K562 (cell line): Measurements from ENCODE around the gene AKR1D1. TPM values are rescaled to one million over a fixed set of nuclear protein-coding genes. Genes with fewer than 3 reads are reported as not detected.

ENCODE experiments used
- ATAC-seq: fragments of 200-7000 bp; cut with Tn5 transposase; 3 replicates; pipeline ENCODE4 v1.9.1; 2020; ENCODE audit warnings: moderate library complexity
- BruUV-seq: library from RNA; stranded (reverse); fragments of 400-500 nt; replicated peaks from 2 replicates; lab custom pipeline; 2021; lab: Mats Ljungman, UMichigan
- CTCF ChIA-PET: fragments of 300-600 bp; formaldehyde crosslinking; extraction: SDS; loops from one replicate; lab custom pipeline; 2021; ENCODE audit warnings: low intra/inter-chr PET ratio; lab: Yijun Ruan, JAX
- POLR2A ChIA-PET: fragments of 300-600, 350-650 bp; sonication (Branson Sonifier 250); formaldehyde crosslinking; extraction: SDS; loops from one replicate; lab custom pipeline; 2021; ENCODE audit warnings: antibody characterized with exemption, inconsistent platforms; lab: Yijun Ruan, JAX
- DNase-seq, 4 experiments: peaks; one replicate each; pipeline versions ENCODE4 v3.0.0 to v3.0.0-alpha.2; 2011 to 2018; ENCODE audit warnings: low spot score in 3 of 4, mixed read lengths in 3 of 4; ENCODE audit errors: extremely low read depth in 1 of 4
- FAIRE-seq: peaks from 2 replicates; lab custom pipeline; 2011; peaks lifted over from hg19 to GRCh38; lab: Jason Lieb, UNC
- H2AFZ ChIP-seq: 2 replicates; pipeline ENCODE4 v1.6.0; 2011; ENCODE audit warnings: low read depth, low read length, control low read depth, inconsistent platforms
- H3K27ac ChIP-seq: fragments of 200-600 bp; 3 replicates; pipeline ENCODE4 v1.8.0; 2011; ENCODE audit warnings: low read depth, mild to moderate bottlenecking, control low read depth, inconsistent platforms, low read length, moderate library complexity, mixed read lengths; ENCODE audit errors: extremely low read depth
- H3K27me3 ChIP-seq, 2 experiments: fragments of 300-600 bp in 1 of 2; 2 replicates in 1 of 2; 3 replicates in 1 of 2; pipeline versions ENCODE4 v1.6.0 to v1.8.0; 2011; ENCODE audit warnings: inconsistent platforms in 2 of 2, low read length in 2 of 2, mild to moderate bottlenecking in 1 of 2, mixed read lengths in 1 of 2, moderate library complexity in 1 of 2; ENCODE audit not compliant: control insufficient read depth in 2 of 2, insufficient read depth in 2 of 2
- H3K36me3 ChIP-seq: fragments of 300-600 bp; 3 replicates; pipeline ENCODE4 v1.8.0; 2011; ENCODE audit warnings: mild to moderate bottlenecking, low read length, inconsistent platforms; ENCODE audit not compliant: control insufficient read depth, insufficient read depth
- H3K4me1 ChIP-seq, 2 experiments: fragments of 200-600 bp in 1 of 2; replicated peaks in 1 of 2; 2 replicates in 1 of 2; 3 replicates in 1 of 2; pipeline versions ENCODE4 v1.5.1 to v1.8.0; 2011; ENCODE audit warnings: inconsistent platforms in 2 of 2, low read length in 2 of 2, mild to moderate bottlenecking in 1 of 2, mixed read lengths in 1 of 2, moderate library complexity in 1 of 2; ENCODE audit not compliant: control insufficient read depth in 2 of 2, insufficient read depth in 2 of 2
- H3K4me2 ChIP-seq: 2 replicates; pipeline ENCODE4 v1.6.1; 2011; ENCODE audit warnings: low read length, control low read depth, inconsistent platforms, mixed read lengths; ENCODE audit not compliant: insufficient read depth
- H3K4me3 ChIP-seq: fragments of 200-600 bp; sonication (generic), shearing (Covaris generic); 2 replicates; pipeline ENCODE4 v1.5.1; 2016; ENCODE audit warnings: control low read depth, inconsistent platforms
- H3K79me2 ChIP-seq: fragments of 200-600 bp; 3 replicates; pipeline ENCODE4 v1.8.0; 2011; ENCODE audit warnings: low read length, inconsistent platforms; ENCODE audit not compliant: control insufficient read depth, insufficient read depth
- H3K9ac ChIP-seq, 2 experiments: 2 replicates each; pipeline versions ENCODE4 v1.6.0 to v1.6.1; 2011; ENCODE audit warnings: low read depth in 2 of 2, low read length in 2 of 2, control low read depth in 1 of 2, inconsistent platforms in 1 of 2, mild to moderate bottlenecking in 1 of 2, mixed read lengths in 1 of 2; ENCODE audit not compliant: insufficient read depth in 1 of 2
- H3K9me1 ChIP-seq: one replicate; pipeline ENCODE4 v1.6.0; 2011; ENCODE audit warnings: inconsistent platforms, mild to moderate bottlenecking, low read length, moderate library complexity; ENCODE audit not compliant: control insufficient read depth, insufficient read depth
- H3K9me3 ChIP-seq: replicated peaks from 2 replicates; pipeline ENCODE4 v1.5.1; 2011; ENCODE audit warnings: low read depth, low read length, inconsistent platforms; ENCODE audit not compliant: control insufficient read depth, insufficient read depth
- H4K20me1 ChIP-seq: replicated peaks from 2 replicates; pipeline ENCODE4 v1.6.1; 2011; ENCODE audit warnings: low read length, inconsistent platforms, mixed read lengths; ENCODE audit not compliant: control insufficient read depth, insufficient read depth
- CBFB ChIP-seq: sonication (generic); formaldehyde crosslinking; IDR thresholded peaks from 2 replicates; pipeline ENCODE4 v1.4.0; 2020; ENCODE audit warnings: mild to moderate bottlenecking, missing genetic modification reagents
- GTF2F1 ChIP-seq: IDR thresholded peaks from 2 replicates; pipeline ENCODE4 v1.6.1; 2011; ENCODE audit warnings: low read depth, low read length, improper control_type of control experiment
- HDAC3 ChIP-seq: fragments of 450-650 bp; IDR thresholded peaks from 2 replicates; pipeline ENCODE4 v1.6.1; 2018; ENCODE audit warnings: borderline replicate concordance, mild to moderate bottlenecking, moderate library complexity; ENCODE audit not compliant: partially characterized antibody
- KLF6 ChIP-seq: fragments of 250-450 bp; sonication (Bioruptor Pico); IDR thresholded peaks from 2 replicates; pipeline ENCODE4 v1.4.0; 2020; ENCODE audit warnings: mild to moderate bottlenecking, moderate library complexity, borderline replicate concordance
- MXI1 ChIP-seq: IDR thresholded peaks from 2 replicates; pipeline ENCODE4 v1.6.1; 2011; ENCODE audit warnings: low read depth, mild to moderate bottlenecking, improper control_type of control experiment, low read length
- PTTG1 ChIP-seq: fragments of 450-650 bp; IDR thresholded peaks from 2 replicates; pipeline ENCODE4 v1.6.1; 2016; ENCODE audit warnings: low read depth, mild to moderate bottlenecking, missing genetic modification characterization, missing compliant biosample characterization
- REST ChIP-seq, 2 experiments: fragments of 450-650 bp; formaldehyde crosslinking in 1 of 2; IDR thresholded peaks; 2 replicates each; pipeline versions ENCODE4 v1.4.0 to v1.6.1; 2014 to 2020; ENCODE audit warnings: mild to moderate bottlenecking in 2 of 2, borderline replicate concordance in 1 of 2, low read depth in 1 of 2
- SIRT6 ChIP-seq: IDR thresholded peaks from one replicate; pipeline ENCODE4 v1.6.1; 2012; ENCODE audit warnings: low read depth, mild to moderate bottlenecking, control low read depth, inconsistent platforms, low read length, moderate library complexity
- SMARCA5 ChIP-seq: fragments of 450-650 bp; IDR thresholded peaks from 2 replicates; pipeline ENCODE4 v1.6.1; 2016
- TARDBP ChIP-seq: fragments of 450-650 bp; IDR thresholded peaks from 2 replicates; pipeline ENCODE4 v1.6.1; 2016
- ZC3H4 ChIP-seq: sonication (generic); formaldehyde crosslinking; IDR thresholded peaks from 2 replicates; pipeline ENCODE4 v1.9.0; 2021; ENCODE audit warnings: missing genetic modification reagents, borderline replicate concordance
- ZNF12 ChIP-seq: sonication (generic); formaldehyde crosslinking; IDR thresholded peaks from 2 replicates; pipeline ENCODE4 v1.4.0; 2020; ENCODE audit warnings: mild to moderate bottlenecking, missing genetic modification reagents
- ZNF668 ChIP-seq: fragments of 250-450 bp; sonication (Bioruptor Pico); IDR thresholded peaks from 2 replicates; pipeline ENCODE4 v1.8.0; 2022; ENCODE audit warnings: mild to moderate bottlenecking, inconsistent platforms
- ZNF740 ChIP-seq, 3 experiments: fragments of 200-800 bp in 1 of 3; sonication (Bioruptor generic) in 1 of 3; sonication (generic) in 1 of 3; formaldehyde crosslinking in 1 of 3; IDR thresholded peaks; 2 replicates each; pipeline versions ENCODE4 v1.6.1 to v1.8.0; 2016 to 2022; ENCODE audit warnings: mild to moderate bottlenecking in 2 of 3, missing compliant biosample characterization in 2 of 3, missing genetic modification characterization in 2 of 3, missing genetic modification reagents in 1 of 3
- WGBS: fragments of 100-300 bp; shearing (Covaris generic); methylation state at CpG from one replicate; pipeline ENCODE4 v1.1.6; 2016; ENCODE audit warnings: low coverage, mixed read lengths; ENCODE audit not compliant: insufficient coverage; ENCODE audit errors: missing lambda C conversion rate; 5-methylcytosine and 5-hydroxymethylcytosine counted together
- in situ Hi-C: fragments of 300-500 bp; cut with MboI; formaldehyde crosslinking; loops from 4 replicates; pipeline ENCODE4 v1.15.0; 2018; ENCODE audit warnings: inconsistent platforms, mixed read lengths
- intact Hi-C: fragments of 100-400 bp; cut with micrococcal nuclease; formaldehyde crosslinking; loops from 2 replicates; pipeline ENCODE4 v1.14.2; 2022
- polyA plus RNA-seq, 8 experiments: library from polyadenylated mRNA; depleted of rRNA in 4 of 8; stranded (reverse) in 5 of 8; unstranded in 3 of 8; fragments of >200 nt; fragmentation: Nextera tagmentation in 2 of 8; fragmentation: Illumina TruSeq in 1 of 8; extraction: Ambion mirVana in 2 of 8; extraction: Trizol in 1 of 8; gene quantifications; 2 replicates each; pipeline versions ENCODE4 v1.2.1 to v1.2.3, GENCODE V29; 2011 to 2014; ENCODE audit warnings: inconsistent platforms in 1 of 8, missing spikeins in 1 of 8
- total RNA-seq, 7 experiments: library from RNA; depleted of rRNA in 6 of 7; stranded (reverse); fragments of >200 nt in 6 of 7; fragmentation: Illumina TruSeq in 2 of 7; extraction: Trizol in 2 of 7; gene quantifications; 2 replicates each; pipeline versions ENCODE4 v1.2.1 to v1.2.3, GENCODE V29; 2011 to 2021; ENCODE audit warnings: low replicate concordance in 1 of 7

The AKR1D1 gene
- total and polyA plus RNA-seq, 9 of the 15 experiments (the other 6 are each of a cell fraction or from before 2014, with no cell fraction given), result not detected

- no peak overlapping the region for H3K4me2 ChIP-seq
- in situ Hi-C loops (no loop called here), intact Hi-C loops (no loop called here)
- H2AFZ ChIP-seq, result no peak overlapping the region
- WGBS, result 3% methylated on average over 1 of the region's 1 CpG
- no peak overlapping the region for H3K27ac ChIP-seq
- H3K79me2 ChIP-seq, result no peaks in the 10 kb centered on the region
- CTCF ChIA-PET, result no interaction called here
- H3K4me3 ChIP-seq, result no peak overlapping the region
- POLR2A ChIA-PET, result interaction anchor here (0.5 kb wide), 1 partner anchor 758 kb away, joined by 3 read pairs; no protein-coding TSS in a partner anchor
- H3K9ac ChIP-seq, result no peak overlapping the region
- TF ChIP-seq ZC3H4 (CRISPR knock-in tag) (no peak), KLF6 (no peak), CBFB (no peak), SIRT6 (no peak), GTF2F1 (no peak), ZNF740 (CRISPR knock-in tag; IDR thresholded peaks at IDR 0.05) (no peak), ZNF740 (tag; IDR thresholded peaks at IDR 0.05) (no peak), TARDBP (no peak), REST (IDR thresholded peaks at IDR 0.05; ENCODE audit: borderline replicate concordance) (no peak), REST (CRISPR knock-in tag; IDR thresholded peaks at IDR 0.05; ENCODE audit: low read depth) (no peak), HDAC3 (no peak), ZNF12 (CRISPR knock-in tag) (no peak), ZNF668 (CRISPR knock-in tag) (no peak), PTTG1 (no peak), MXI1 (no peak), SMARCA5 (no peak)
- no peaks in the 10 kb centered on the region for H4K20me1 ChIP-seq
- BruUV-seq, result no TSS peak
- DNase-seq (no peak), FAIRE-seq (no peak), ATAC-seq (no peak)
- H3K27me3 ChIP-seq, result no peaks in the 10 kb centered on the region
- H3K9me3 ChIP-seq, result no peaks in the 10 kb centered on the region
- H3K9me1 ChIP-seq, result no peaks in the 10 kb centered on the region
- H3K4me1 ChIP-seq, result no peaks in the 10 kb centered on the region
- H3K36me3 ChIP-seq, result no peaks in the 10 kb centered on the region
These were observed 10.4 kb upstream of the AKR1D1 start for GRCh38 chr7:138065827-138066226.
